HUES48 (cell line): ENCODE measurements around the gene NUDT16L1.
A peak's percentile ranks its signal among the peaks of the same experiment; 100 is the strongest.

Experiments used
- H3K27ac ChIP-seq: one replicate; pipeline ENCODE4 v1.7.0; 2013; ENCODE audit warnings: low read depth, low read length, inconsistent platforms
- H3K27me3 ChIP-seq: 2 replicates; pipeline ENCODE4 v1.6.1; 2013; ENCODE audit warnings: mild to moderate bottlenecking, low read length; ENCODE audit not compliant: control insufficient read depth, insufficient read depth
- H3K36me3 ChIP-seq: 2 replicates; pipeline ENCODE4 v1.6.1; 2013; ENCODE audit warnings: low read length; ENCODE audit not compliant: control insufficient read depth, insufficient read depth
- H3K4me1 ChIP-seq: 2 replicates; pipeline ENCODE4 v1.6.1; 2013; ENCODE audit warnings: mild to moderate bottlenecking, low read length; ENCODE audit not compliant: control insufficient read depth, insufficient read depth
- H3K4me3 ChIP-seq: 2 replicates; pipeline ENCODE4 v1.5.1; 2013; ENCODE audit warnings: mild to moderate bottlenecking, low read depth, low read length
- H3K9ac ChIP-seq: 2 replicates; pipeline ENCODE4 v1.6.1; 2013; ENCODE audit warnings: mild to moderate bottlenecking, low read depth, low read length, moderate library complexity
- H3K9me3 ChIP-seq: 2 replicates; pipeline ENCODE4 v1.6.1; 2013; ENCODE audit warnings: low read length; ENCODE audit not compliant: control insufficient read depth, insufficient read depth

Gene NUDT16L1

DNA sequence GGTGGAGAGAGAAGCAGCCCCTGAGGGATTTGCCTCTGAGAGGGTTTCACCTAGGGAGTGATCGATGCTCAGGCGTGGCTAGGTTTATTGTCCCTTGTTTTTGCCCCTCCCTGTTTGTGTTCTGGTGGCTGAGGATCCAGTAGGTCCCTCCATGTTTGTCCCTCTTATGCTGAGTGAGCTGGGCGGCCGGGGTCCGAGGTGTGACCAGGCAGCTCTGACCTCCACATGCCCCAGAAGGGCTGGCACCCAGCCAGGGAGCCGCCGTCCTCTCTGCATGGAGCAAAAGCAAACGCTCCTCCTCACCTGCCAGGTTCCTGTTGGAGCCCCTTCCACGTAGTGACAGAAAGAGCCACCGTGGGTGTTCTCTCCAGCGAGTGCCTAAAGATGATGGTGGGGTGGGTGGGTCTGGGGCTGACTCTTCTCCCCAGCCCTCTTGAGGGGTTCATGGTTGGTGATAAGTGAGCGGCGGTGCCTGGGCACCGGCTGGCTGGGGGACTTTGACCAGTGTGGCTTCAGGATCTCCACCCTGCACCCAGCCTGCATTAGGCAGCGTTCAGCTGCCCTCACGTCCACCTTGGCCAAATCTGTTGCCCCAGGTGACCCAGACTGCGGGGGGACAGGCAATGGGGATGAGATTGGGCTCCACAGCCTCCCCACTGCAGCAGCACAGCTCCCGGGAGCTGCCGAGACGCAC lies 14.1 kb upstream of the NUDT16L1 start:
- Histone ChIP-seq H3K36me3 (peaks cover 42% of the 10 kb centered on the region), H3K27me3 (no peaks in the 10 kb centered on the region), H3K9me3 (no peaks in the 10 kb centered on the region), H3K4me3 (no peak overlapping the region), H3K9ac (no peak overlapping the region), H3K4me1 (no peaks in the 10 kb centered on the region), H3K27ac (no peak overlapping the region)

GRCh38 chr16:4679850-4680636 lies 13.3 kb upstream of the NUDT16L1 start:
- no peak overlapping the region for H3K4me3 ChIP-seq
- H3K9me3 ChIP-seq: no peaks in the 10 kb centered on the region
- no peak overlapping the region for H3K9ac ChIP-seq
- H3K27ac ChIP-seq: no peak overlapping the region
- H3K4me1 ChIP-seq: no peaks in the 10 kb centered on the region
- H3K36me3 ChIP-seq: peaks cover 50% of the 10 kb centered on the region
- no peaks in the 10 kb centered on the region for H3K27me3 ChIP-seq

GRCh38 chr16:4680673-4681470 lies 12.5 kb upstream of the NUDT16L1 start:
- Histone ChIP-seq H3K27me3 (no peaks in the 10 kb centered on the region), H3K9me3 (no peaks in the 10 kb centered on the region), H3K9ac (no peak overlapping the region), H3K27ac (no peak overlapping the region), H3K36me3 (peaks cover 52% of the 10 kb centered on the region), H3K4me3 (no peak overlapping the region), H3K4me1 (no peaks in the 10 kb centered on the region)

- Histone ChIP-seq H3K9me3 (no peaks in the 10 kb centered on the region), H3K4me3 (no peak overlapping the region), H3K9ac (no peak overlapping the region), H3K36me3 (peaks cover 55% of the 10 kb centered on the region), H3K4me1 (no peaks in the 10 kb centered on the region), H3K27me3 (no peaks in the 10 kb centered on the region), H3K27ac (no peak overlapping the region)
These were observed 11.8 kb upstream of the NUDT16L1 start for GRCh38 chr16:4681471-4682083.

- peaks cover 53% of the 10 kb centered on the region for H3K36me3 ChIP-seq
- H3K4me1 ChIP-seq: no peaks in the 10 kb centered on the region
- H3K27ac ChIP-seq: no peak overlapping the region
- H3K9me3 ChIP-seq: no peaks in the 10 kb centered on the region
- H3K9ac ChIP-seq: no peak overlapping the region
- no peaks in the 10 kb centered on the region for H3K27me3 ChIP-seq
- H3K4me3 ChIP-seq: no peak overlapping the region
These were observed 11.2 kb upstream of the NUDT16L1 start for GRCh38 chr16:4682084-4682591.

DNA sequence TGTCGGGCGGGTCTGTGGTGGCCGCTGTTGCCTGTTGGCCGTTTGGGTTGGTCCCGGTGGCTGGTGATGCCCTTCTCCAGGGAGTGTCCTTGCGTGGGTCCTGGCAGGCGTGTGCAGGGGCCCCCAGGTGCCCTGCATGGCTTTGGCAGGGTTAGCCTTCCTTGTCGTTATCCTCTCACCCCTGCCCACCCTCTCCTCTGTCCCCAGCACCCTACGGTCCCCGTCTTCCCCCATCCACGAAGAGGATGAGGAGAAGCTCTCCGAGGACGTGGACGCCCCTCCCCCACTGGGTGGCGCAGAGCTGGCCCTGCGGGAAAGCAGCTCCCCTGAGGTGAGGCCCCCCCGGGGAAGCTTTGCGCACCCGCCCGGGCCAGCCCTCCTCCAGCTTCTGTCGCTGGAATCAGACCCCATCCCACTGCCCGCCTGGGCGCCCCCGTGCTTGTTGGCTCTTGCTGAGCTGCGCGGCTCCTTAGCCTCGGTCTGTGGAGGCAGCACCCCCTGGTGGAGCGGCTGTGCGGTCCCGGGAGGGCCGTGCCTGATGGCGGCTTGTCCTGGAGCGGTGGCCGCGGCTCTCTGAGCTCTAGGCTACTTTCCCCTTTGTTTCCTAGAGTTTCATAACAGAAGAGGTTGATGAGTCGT lies 10.6 kb upstream of the NUDT16L1 start:
- Histone ChIP-seq H3K9me3 (no peaks in the 10 kb centered on the region), H3K36me3 (peaks cover 56% of the 10 kb centered on the region), H3K4me3 (no peak overlapping the region), H3K4me1 (no peaks in the 10 kb centered on the region), H3K27ac (peak overlapping the region; percentile 20), H3K27me3 (no peaks in the 10 kb centered on the region), H3K9ac (no peak overlapping the region)

GRCh38 chr16:4683255-4684057 lies 9.9 kb upstream of the NUDT16L1 start:
- no peaks in the 10 kb centered on the region for H3K4me1 ChIP-seq
- no peaks in the 10 kb centered on the region for H3K9me3 ChIP-seq
- H3K27me3 ChIP-seq: no peaks in the 10 kb centered on the region
- no peak overlapping the region for H3K4me3 ChIP-seq
- peaks cover 54% of the 10 kb centered on the region for H3K36me3 ChIP-seq
- no peak overlapping the region for H3K9ac ChIP-seq
- peak overlapping the region; percentile 20 for H3K27ac ChIP-seq

DNA sequence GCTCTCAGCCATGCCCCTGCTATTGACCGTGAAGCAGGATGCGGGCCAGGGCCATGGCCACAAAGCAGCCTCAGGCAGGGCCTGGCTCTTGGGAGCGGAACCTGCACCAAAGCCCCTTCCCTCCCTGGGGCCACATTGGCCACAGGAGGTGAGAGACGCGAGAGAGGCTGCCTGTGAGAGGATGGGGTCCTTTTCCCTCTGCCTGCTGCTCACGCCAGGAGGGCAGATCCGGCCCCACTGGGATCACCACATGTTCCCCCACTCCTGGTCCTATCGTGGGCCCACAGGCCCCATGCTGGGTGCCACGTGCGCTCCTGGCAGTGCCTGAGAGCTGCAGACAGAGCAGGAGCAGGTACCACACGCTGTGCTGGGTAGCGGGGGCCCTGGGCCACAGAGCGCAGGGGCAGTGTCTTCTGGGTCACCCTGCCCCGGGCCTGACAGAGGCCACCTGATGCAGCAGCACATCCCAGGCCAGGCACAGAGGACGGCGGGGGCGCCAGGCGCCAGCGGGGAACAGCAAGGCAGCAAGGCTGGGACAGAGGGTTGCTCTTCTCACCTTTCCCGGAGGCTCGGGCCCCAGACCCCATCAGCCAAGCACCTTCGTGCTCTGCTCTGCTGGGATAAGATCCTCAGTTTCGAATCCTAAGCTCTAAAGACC lies 9.2 kb upstream of the NUDT16L1 start:
- Histone ChIP-seq H3K27ac (no peak overlapping the region), H3K36me3 (peaks cover 54% of the 10 kb centered on the region), H3K4me1 (no peaks in the 10 kb centered on the region), H3K4me3 (no peak overlapping the region), H3K9me3 (no peaks in the 10 kb centered on the region), H3K27me3 (no peaks in the 10 kb centered on the region), H3K9ac (no peak overlapping the region)

DNA sequence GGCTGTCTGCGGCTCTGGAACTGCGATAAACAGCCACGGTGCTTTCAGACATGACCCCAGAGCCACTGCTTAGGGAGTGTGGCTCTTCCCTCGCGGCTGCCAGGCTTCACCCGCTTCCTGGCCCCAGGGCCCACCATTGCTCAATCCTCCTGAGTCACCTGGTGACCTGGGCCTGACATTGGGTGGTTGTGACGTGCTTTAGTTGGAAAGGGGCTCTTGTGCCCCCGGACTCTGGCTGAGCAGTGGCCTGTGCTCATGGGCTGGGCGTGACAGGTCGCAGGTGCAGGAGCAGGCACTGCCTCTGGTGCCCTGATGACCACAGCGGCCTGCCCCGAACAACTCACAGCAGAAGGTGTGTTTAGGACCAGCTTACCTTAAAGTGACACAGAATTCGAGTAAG lies 8.6 kb upstream of the NUDT16L1 start:
- no peak overlapping the region for H3K4me3 ChIP-seq
- no peaks in the 10 kb centered on the region for H3K27me3 ChIP-seq
- no peak overlapping the region for H3K9ac ChIP-seq
- H3K27ac ChIP-seq: no peak overlapping the region
- peaks cover 50% of the 10 kb centered on the region for H3K36me3 ChIP-seq
- H3K4me1 ChIP-seq: no peaks in the 10 kb centered on the region
- H3K9me3 ChIP-seq: no peaks in the 10 kb centered on the region
